SH-SY5Y (cell line): ENCODE data around the gene CCN5.

ENCODE experiments used
- GATA2 ChIP-seq: IDR thresholded peaks from 2 replicates; pipeline ENCODE4 v1.6.1; 2011; ENCODE audit warnings: mild to moderate bottlenecking, low read depth, low read length
- GATA3 ChIP-seq: IDR thresholded peaks from 2 replicates; pipeline ENCODE4 v1.6.1; 2011; ENCODE audit warnings: low read depth, mild to moderate bottlenecking, low read length, moderate library complexity

- no peak for TF ChIP-seq GATA2
- no peak for TF ChIP-seq GATA3
Measured at GRCh38 chr20:44759595-44759994, 44.4 kb downstream of the CCN5 start.
